Measurements from ENCODE around the gene FRAS1.

The FRAS1 gene

GRCh38 chr4:78510108-78510507 is 453.0 kb downstream of the FRAS1 start:
- no peaks in the 10 kb centered on the region for H3K36me3 ChIP-seq (ENCODE audit: control insufficient read depth, insufficient read depth, low read length)
- H3K9me3 ChIP-seq (ENCODE audit: control insufficient read depth, low read length) = no peaks in the 10 kb centered on the region
- H3K4me1 ChIP-seq (ENCODE audit: control insufficient read depth, insufficient read depth, low read length, poor library complexity, severe bottlenecking) = no peaks in the 10 kb centered on the region
- no peak for DNase-seq
- no peaks in the 10 kb centered on the region for H3K27me3 ChIP-seq (replicated peaks; ENCODE audit: control insufficient read depth, insufficient read depth, low read length, poor library complexity, severe bottlenecking)
- no peak overlapping the region for H3K4me3 ChIP-seq (ENCODE audit: insufficient read depth, low read depth, low read length, poor library complexity, severe bottlenecking)
- no peak overlapping the region for H3K27ac ChIP-seq (ENCODE audit: insufficient read depth, low read length, poor library complexity, severe bottlenecking)

GRCh38 chr4:78510681-78511080 is 453.6 kb downstream of the FRAS1 start:
- no peak overlapping the region for H3K27ac ChIP-seq (ENCODE audit: insufficient read depth, low read length, poor library complexity, severe bottlenecking)
- DNase-seq = no peak
- H3K36me3 ChIP-seq (ENCODE audit: control insufficient read depth, insufficient read depth, low read length) = no peaks in the 10 kb centered on the region
- H3K4me1 ChIP-seq (ENCODE audit: control insufficient read depth, insufficient read depth, low read length, poor library complexity, severe bottlenecking) = no peaks in the 10 kb centered on the region
- H3K9me3 ChIP-seq (ENCODE audit: control insufficient read depth, low read length) = no peaks in the 10 kb centered on the region
- no peak overlapping the region for H3K4me3 ChIP-seq (ENCODE audit: insufficient read depth, low read depth, low read length, poor library complexity, severe bottlenecking)
- H3K27me3 ChIP-seq (replicated peaks; ENCODE audit: control insufficient read depth, insufficient read depth, low read length, poor library complexity, severe bottlenecking) = no peaks in the 10 kb centered on the region

GRCh38 chr4:78512357-78512920 is 455.3 kb downstream of the FRAS1 start:
- H3K27me3 ChIP-seq (replicated peaks; ENCODE audit: control insufficient read depth, insufficient read depth, low read length, poor library complexity, severe bottlenecking) = no peaks in the 10 kb centered on the region
- no peak for DNase-seq

GRCh38 chr4:78513411-78513975 is 456.4 kb downstream of the FRAS1 start:
- Histone ChIP-seq H3K27ac (ENCODE audit: insufficient read depth, low read length, poor library complexity, severe bottlenecking) (no peak overlapping the region), H3K27me3 (replicated peaks; ENCODE audit: control insufficient read depth, insufficient read depth, low read length, poor library complexity, severe bottlenecking) (no peaks in the 10 kb centered on the region), H3K9me3 (ENCODE audit: control insufficient read depth, low read length) (no peaks in the 10 kb centered on the region), H3K4me3 (ENCODE audit: insufficient read depth, low read depth, low read length, poor library complexity, severe bottlenecking) (no peak overlapping the region), H3K4me1 (ENCODE audit: control insufficient read depth, insufficient read depth, low read length, poor library complexity, severe bottlenecking) (no peaks in the 10 kb centered on the region), H3K36me3 (ENCODE audit: control insufficient read depth, insufficient read depth, low read length) (no peaks in the 10 kb centered on the region)
- no peak for DNase-seq

More at GRCh38 chr4:78512357-78512920, 455.3 kb downstream of the FRAS1 start:
- Histone ChIP-seq H3K4me1 (ENCODE audit: control insufficient read depth, insufficient read depth, low read length, poor library complexity, severe bottlenecking) (no peaks in the 10 kb centered on the region), H3K4me3 (ENCODE audit: insufficient read depth, low read depth, low read length, poor library complexity, severe bottlenecking) (no peak overlapping the region), H3K27ac (ENCODE audit: insufficient read depth, low read length, poor library complexity, severe bottlenecking) (no peak overlapping the region), H3K36me3 (ENCODE audit: control insufficient read depth, insufficient read depth, low read length) (no peaks in the 10 kb centered on the region), H3K9me3 (ENCODE audit: control insufficient read depth, low read length) (no peaks in the 10 kb centered on the region)

- Histone ChIP-seq H3K9me3 (ENCODE audit: control insufficient read depth, low read length) (no peaks in the 10 kb centered on the region), H3K27ac (ENCODE audit: insufficient read depth, low read length, poor library complexity, severe bottlenecking) (no peak overlapping the region), H3K36me3 (ENCODE audit: control insufficient read depth, insufficient read depth, low read length) (no peaks in the 10 kb centered on the region), H3K27me3 (replicated peaks; ENCODE audit: control insufficient read depth, insufficient read depth, low read length, poor library complexity, severe bottlenecking) (no peaks in the 10 kb centered on the region), H3K4me1 (ENCODE audit: control insufficient read depth, insufficient read depth, low read length, poor library complexity, severe bottlenecking) (no peaks in the 10 kb centered on the region), H3K4me3 (ENCODE audit: insufficient read depth, low read depth, low read length, poor library complexity, severe bottlenecking) (no peak overlapping the region)
- no peak for DNase-seq
Measured at GRCh38 chr4:78517050-78517652, 460.0 kb downstream of the FRAS1 start.

GRCh38 chr4:78518561-78518960 is 461.4 kb downstream of the FRAS1 start:
- Histone ChIP-seq H3K36me3 (ENCODE audit: control insufficient read depth, insufficient read depth, low read length) (no peaks in the 10 kb centered on the region), H3K27me3 (replicated peaks; ENCODE audit: control insufficient read depth, insufficient read depth, low read length, poor library complexity, severe bottlenecking) (no peaks in the 10 kb centered on the region), H3K9me3 (ENCODE audit: control insufficient read depth, low read length) (no peaks in the 10 kb centered on the region), H3K4me3 (ENCODE audit: insufficient read depth, low read depth, low read length, poor library complexity, severe bottlenecking) (no peak overlapping the region), H3K27ac (ENCODE audit: insufficient read depth, low read length, poor library complexity, severe bottlenecking) (no peak overlapping the region), H3K4me1 (ENCODE audit: control insufficient read depth, insufficient read depth, low read length, poor library complexity, severe bottlenecking) (no peaks in the 10 kb centered on the region)
- DNase-seq = no peak

- H3K36me3 ChIP-seq (ENCODE audit: control insufficient read depth, insufficient read depth, low read length) = no peaks in the 10 kb centered on the region
- no peak overlapping the region for H3K27ac ChIP-seq (ENCODE audit: insufficient read depth, low read length, poor library complexity, severe bottlenecking)
Measured at GRCh38 chr4:78519962-78520361, 462.8 kb downstream of the FRAS1 start.

GRCh38 chr4:78520808-78521226 is 463.7 kb downstream of the FRAS1 start:
- H3K4me3 ChIP-seq (ENCODE audit: insufficient read depth, low read depth, low read length, poor library complexity, severe bottlenecking) = no peak overlapping the region
- DNase-seq = no peak
- H3K27ac ChIP-seq (ENCODE audit: insufficient read depth, low read length, poor library complexity, severe bottlenecking) = no peak overlapping the region
- H3K4me1 ChIP-seq (ENCODE audit: control insufficient read depth, insufficient read depth, low read length, poor library complexity, severe bottlenecking) = no peaks in the 10 kb centered on the region
- H3K36me3 ChIP-seq (ENCODE audit: control insufficient read depth, insufficient read depth, low read length) = no peaks in the 10 kb centered on the region
- no peaks in the 10 kb centered on the region for H3K9me3 ChIP-seq (ENCODE audit: control insufficient read depth, low read length)
- H3K27me3 ChIP-seq (replicated peaks; ENCODE audit: control insufficient read depth, insufficient read depth, low read length, poor library complexity, severe bottlenecking) = no peaks in the 10 kb centered on the region

More at GRCh38 chr4:78519962-78520361, 462.8 kb downstream of the FRAS1 start:
- H3K27me3 ChIP-seq (replicated peaks; ENCODE audit: control insufficient read depth, insufficient read depth, low read length, poor library complexity, severe bottlenecking) = no peaks in the 10 kb centered on the region
- H3K4me1 ChIP-seq (ENCODE audit: control insufficient read depth, insufficient read depth, low read length, poor library complexity, severe bottlenecking) = no peaks in the 10 kb centered on the region
- H3K4me3 ChIP-seq (ENCODE audit: insufficient read depth, low read depth, low read length, poor library complexity, severe bottlenecking) = no peak overlapping the region
- DNase-seq = no peak
- no peaks in the 10 kb centered on the region for H3K9me3 ChIP-seq (ENCODE audit: control insufficient read depth, low read length)

GRCh38 chr4:78524009-78524408 is 466.9 kb downstream of the FRAS1 start:
- no peak overlapping the region for H3K4me3 ChIP-seq (ENCODE audit: insufficient read depth, low read depth, low read length, poor library complexity, severe bottlenecking)
- H3K9me3 ChIP-seq (ENCODE audit: control insufficient read depth, low read length) = no peaks in the 10 kb centered on the region
- DNase-seq = no peak

GRCh38 chr4:78525559-78525958 is 468.4 kb downstream of the FRAS1 start:
- no peak overlapping the region for H3K4me3 ChIP-seq (ENCODE audit: insufficient read depth, low read depth, low read length, poor library complexity, severe bottlenecking)
- H3K4me1 ChIP-seq (ENCODE audit: control insufficient read depth, insufficient read depth, low read length, poor library complexity, severe bottlenecking) = no peaks in the 10 kb centered on the region
- no peaks in the 10 kb centered on the region for H3K9me3 ChIP-seq (ENCODE audit: control insufficient read depth, low read length)
- no peak for DNase-seq
- no peak overlapping the region for H3K27ac ChIP-seq (ENCODE audit: insufficient read depth, low read length, poor library complexity, severe bottlenecking)
- no peaks in the 10 kb centered on the region for H3K27me3 ChIP-seq (replicated peaks; ENCODE audit: control insufficient read depth, insufficient read depth, low read length, poor library complexity, severe bottlenecking)
- no peaks in the 10 kb centered on the region for H3K36me3 ChIP-seq (ENCODE audit: control insufficient read depth, insufficient read depth, low read length)

More at GRCh38 chr4:78524009-78524408, 466.9 kb downstream of the FRAS1 start:
- Histone ChIP-seq H3K27me3 (replicated peaks; ENCODE audit: control insufficient read depth, insufficient read depth, low read length, poor library complexity, severe bottlenecking) (no peaks in the 10 kb centered on the region), H3K36me3 (ENCODE audit: control insufficient read depth, insufficient read depth, low read length) (no peaks in the 10 kb centered on the region), H3K4me1 (ENCODE audit: control insufficient read depth, insufficient read depth, low read length, poor library complexity, severe bottlenecking) (no peaks in the 10 kb centered on the region), H3K27ac (ENCODE audit: insufficient read depth, low read length, poor library complexity, severe bottlenecking) (no peak overlapping the region)

All from effector memory CD4-positive, alpha-beta T cell (primary cell).